PFSK-1 (cell line): Measurements from ENCODE around the gene HBA2.
"Not testable (repeated sequence)": the region's sequence is repeated elsewhere in the genome, so short reads cannot be mapped to it uniquely, and the experiment has no call there.

ENCODE experiments used
- POLR2AphosphoS5 ChIP-seq: IDR thresholded peaks from 2 replicates; pipeline ENCODE4 v1.6.1; 2012; ENCODE audit warnings: low read depth, mild to moderate bottlenecking, control low read depth, low read length, moderate library complexity
- TAF1 ChIP-seq: IDR thresholded peaks from 2 replicates; pipeline ENCODE4 v1.6.1; 2012; ENCODE audit warnings: low read length, control low read depth, borderline replicate concordance; ENCODE audit not compliant: insufficient read depth

- not testable (repeated sequence) for TF ChIP-seq POLR2AphosphoS5, TAF1
Measured at GRCh38 chr16:170088-170507, 2.6 kb upstream of the HBA2 start.
